Kidney (tissue), 14 donors: ENCODE measurements around the gene PADI4. TPM values are rescaled to one million over a fixed set of nuclear protein-coding genes. Genes with fewer than 3 reads are reported as not detected.

Experiments
- DNase-seq, 5 donors: peaks; one replicate each; pipeline ENCODE4 v3.0.0-alpha.2; 2013 to 2020
- FAIRE-seq: peaks from 2 replicates; lab custom pipeline; 2012; peaks lifted over from hg19 to GRCh38; lab: Jason Lieb, UNC
- H3K27ac ChIP-seq, 2 donors: one replicate each; pipeline ENCODE4 v1.7.0; 2013; ENCODE audit warnings: low read depth in 2 of 2, low read length in 2 of 2, inconsistent platforms in 1 of 2
- H3K27me3 ChIP-seq: one replicate; pipeline ENCODE4 v1.7.1; 2013; ENCODE audit warnings: low read length, inconsistent platforms; ENCODE audit not compliant: control insufficient read depth, insufficient read depth
- H3K36me3 ChIP-seq, 3 donors: one replicate each; pipeline versions ENCODE4 v1.7.0 to v1.7.1; 2013; ENCODE audit warnings: low read length in 3 of 3, control low read depth in 1 of 3, inconsistent platforms in 1 of 3; ENCODE audit not compliant: insufficient read depth in 3 of 3, control insufficient read depth in 2 of 3
- H3K4me1 ChIP-seq, 3 donors: one replicate each; pipeline versions ENCODE4 v1.7.0 to v1.7.1; 2013; ENCODE audit warnings: low read length in 3 of 3, inconsistent platforms in 1 of 3, low read depth in 1 of 3; ENCODE audit not compliant: control insufficient read depth in 2 of 3, insufficient read depth in 2 of 3
- H3K4me3 ChIP-seq, 3 donors: one replicate each; pipeline versions ENCODE4 v1.7.0 to v1.8.1; 2013; ENCODE audit warnings: low read length in 3 of 3, control low read depth in 1 of 3, inconsistent platforms in 1 of 3
- H3K9ac ChIP-seq, 3 donors: one replicate each; pipeline versions ENCODE4 v1.7.0 to v1.7.1; 2013; ENCODE audit warnings: low read length in 3 of 3, control low read depth in 1 of 3, inconsistent platforms in 1 of 3
- H3K9me3 ChIP-seq, 3 donors: one replicate each; pipeline versions ENCODE4 v1.7.0 to v1.7.1; 2013; ENCODE audit warnings: low read length in 3 of 3, control low read depth in 1 of 3, inconsistent platforms in 1 of 3; ENCODE audit not compliant: control insufficient read depth in 2 of 3, insufficient read depth in 1 of 3
- intact Hi-C: fragments of 100-400 bp; cut with DNase I; formaldehyde crosslinking; loops from one replicate; pipeline ENCODE4 v1.11.1; 2022
- polyA plus RNA-seq: library from polyadenylated mRNA; stranded (reverse); fragments of 350-450 nt; fragmentation: Illumina TruSeq; extraction: RNeasy Lipid Tissue Mini Kit (QIAGEN cat#74804); gene quantifications from one replicate; pipeline ENCODE4 v1.2.3, GENCODE V29; 2014; ENCODE audit warnings: low read depth, low replicate concordance; ENCODE audit not compliant: insufficient read depth
- total RNA-seq: library from RNA; stranded (reverse); fragmentation: NEBNext Ultra II Directional; extraction: Animal tissue kit (Norgen Biotek cat#: 25700); gene quantifications from one replicate; pipeline ENCODE4 v1.2.1, GENCODE V29; 2021
- TF ChIP-seq, protein P1 (sequence below): IDR thresholded peaks from 3 replicates; pipeline ENCODE4 v1.5.1; 2012; ENCODE audit warnings: mild to moderate bottlenecking, moderate library complexity, borderline replicate concordance; ENCODE audit not compliant: insufficient read depth; ENCODE audit errors: extremely low read depth
- donor health status: control.
- donor health status: control.
- donor health status: control.
- donor health status: control.
- donor health status: control.
- donor health status: DM: yes; HTN: yes; CAD: no.
- donor health status: Normal renal cell carcinoma (clear cell type).

PADI4 gene
- total and polyA plus RNA-seq, 2 donors from 2014 or later: 0.35 TPM; not detected in 1

- Histone ChIP-seq H3K36me3 (no peaks in the 10 kb centered on the region), H3K9me3 (no peaks in the 10 kb centered on the region), H3K4me3 (no peak overlapping the region), H3K9ac (no peak overlapping the region), H3K27ac (no peak overlapping the region), H3K4me1 (no peaks in the 10 kb centered on the region), H3K27me3 (no peaks in the 10 kb centered on the region)
- DNase-seq: no peak
- FAIRE-seq: no peak
- TF ChIP-seq, protein P1, sequence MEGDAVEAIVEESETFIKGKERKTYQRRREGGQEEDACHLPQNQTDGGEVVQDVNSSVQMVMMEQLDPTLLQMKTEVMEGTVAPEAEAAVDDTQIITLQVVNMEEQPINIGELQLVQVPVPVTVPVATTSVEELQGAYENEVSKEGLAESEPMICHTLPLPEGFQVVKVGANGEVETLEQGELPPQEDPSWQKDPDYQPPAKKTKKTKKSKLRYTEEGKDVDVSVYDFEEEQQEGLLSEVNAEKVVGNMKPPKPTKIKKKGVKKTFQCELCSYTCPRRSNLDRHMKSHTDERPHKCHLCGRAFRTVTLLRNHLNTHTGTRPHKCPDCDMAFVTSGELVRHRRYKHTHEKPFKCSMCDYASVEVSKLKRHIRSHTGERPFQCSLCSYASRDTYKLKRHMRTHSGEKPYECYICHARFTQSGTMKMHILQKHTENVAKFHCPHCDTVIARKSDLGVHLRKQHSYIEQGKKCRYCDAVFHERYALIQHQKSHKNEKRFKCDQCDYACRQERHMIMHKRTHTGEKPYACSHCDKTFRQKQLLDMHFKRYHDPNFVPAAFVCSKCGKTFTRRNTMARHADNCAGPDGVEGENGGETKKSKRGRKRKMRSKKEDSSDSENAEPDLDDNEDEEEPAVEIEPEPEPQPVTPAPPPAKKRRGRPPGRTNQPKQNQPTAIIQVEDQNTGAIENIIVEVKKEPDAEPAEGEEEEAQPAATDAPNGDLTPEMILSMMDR: no peak
- intact Hi-C loops: no loop called here
Measured at GRCh38 chr1:17313530-17314309, 5.7 kb downstream of the PADI4 start.

- H3K9ac ChIP-seq: no peak overlapping the region
- DNase-seq (no peak), FAIRE-seq (no peak)
- no peak overlapping the region for H3K4me3 ChIP-seq
- H3K27me3 ChIP-seq: no peaks in the 10 kb centered on the region
- H3K9me3 ChIP-seq: no peaks in the 10 kb centered on the region
- TF ChIP-seq, protein P1: no peak
- no peak overlapping the region for H3K27ac ChIP-seq
- H3K4me1 ChIP-seq: no peaks in the 10 kb centered on the region
- no peaks in the 10 kb centered on the region for H3K36me3 ChIP-seq
- intact Hi-C loops: no loop called here
Measured at GRCh38 chr1:17314491-17314971, 6.5 kb downstream of the PADI4 start.

DNA sequence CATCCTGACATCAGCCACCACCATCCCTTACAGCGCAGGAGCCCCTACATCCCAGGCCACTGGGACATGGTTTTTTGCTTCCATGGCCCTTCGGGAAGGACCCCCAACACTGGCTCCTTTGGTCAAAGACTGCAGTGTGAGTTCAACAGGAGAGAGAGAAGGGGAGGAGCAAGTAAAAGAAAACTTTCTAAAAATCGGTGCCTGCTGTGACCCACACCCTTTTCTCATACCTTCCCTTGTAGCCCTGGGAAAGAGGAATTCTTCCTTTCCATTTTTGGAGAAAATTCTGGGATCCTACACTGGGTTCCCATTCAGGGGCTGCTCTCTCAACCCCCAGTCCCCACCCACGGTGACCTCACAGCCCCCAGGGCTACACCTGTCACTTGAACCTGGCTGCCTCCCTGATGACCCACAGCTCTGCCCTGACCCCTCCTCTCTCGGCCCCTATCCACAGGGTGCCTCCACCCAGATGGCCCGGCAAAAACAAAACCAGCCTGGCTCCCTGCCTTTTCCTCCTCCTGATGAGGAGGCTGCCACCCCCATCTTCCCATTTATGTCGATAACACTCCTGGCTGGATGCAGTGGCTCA lies 7.6 kb downstream of the PADI4 start:
- FAIRE-seq: no peak

More for the DNA sequence above, 7.6 kb downstream of the PADI4 start:
- H3K27me3 ChIP-seq: no peaks in the 10 kb centered on the region
- H3K36me3 ChIP-seq: no peaks in the 10 kb centered on the region
- H3K4me3 ChIP-seq: no peak overlapping the region
- peaks cover 0 to 5% (median 0%) of the 10 kb centered on the region in 3 donors for H3K9me3 ChIP-seq
- no peak overlapping the region for H3K27ac ChIP-seq
- TF ChIP-seq, protein P1: no peak
- no peak overlapping the region for H3K9ac ChIP-seq
- DNase-seq: no peak
- H3K4me1 ChIP-seq: no peaks in the 10 kb centered on the region
- intact Hi-C loops: no loop called here
